Glutamatergic neuron (in vitro differentiated cells): ENCODE measurements around the gene TLR9. TPM values are rescaled to one million over a fixed set of nuclear protein-coding genes. Genes with fewer than 3 reads are reported as not detected.

Source experiments
- DNase-seq: peaks from one replicate; pipeline ENCODE4 v3.0.0; 2022
- H3K27ac Mint-ChIP-seq: one replicate; pipeline ENCODE4 v1.8.0; 2020; ENCODE audit warnings: mild to moderate bottlenecking, mixed read lengths, inconsistent platforms; ENCODE audit not compliant: unreplicated experiment
- H3K27me3 Mint-ChIP-seq: one replicate; pipeline ENCODE4 v1.8.0; 2020; ENCODE audit warnings: mild to moderate bottlenecking, moderate library complexity, mixed read lengths, inconsistent platforms; ENCODE audit not compliant: unreplicated experiment
- H3K36me3 Mint-ChIP-seq: one replicate; pipeline ENCODE4 v1.8.0; 2020; ENCODE audit warnings: mild to moderate bottlenecking, mixed read lengths, inconsistent platforms; ENCODE audit not compliant: unreplicated experiment
- H3K4me1 Mint-ChIP-seq: one replicate; pipeline ENCODE4 v1.8.0; 2020; ENCODE audit warnings: mild to moderate bottlenecking, low read depth, mixed read lengths, inconsistent platforms; ENCODE audit not compliant: unreplicated experiment
- H3K4me3 Mint-ChIP-seq: one replicate; pipeline ENCODE4 v1.8.0; 2020; ENCODE audit warnings: mild to moderate bottlenecking, mixed read lengths, inconsistent platforms; ENCODE audit not compliant: unreplicated experiment
- H3K9me3 Mint-ChIP-seq: one replicate; pipeline ENCODE4 v1.8.0; 2020; ENCODE audit warnings: mild to moderate bottlenecking, moderate library complexity, mixed read lengths, inconsistent platforms; ENCODE audit not compliant: unreplicated experiment
- CTCF ChIP-seq: fragments of 200-600 bp; sonication (generic); IDR thresholded peaks from one replicate; pipeline ENCODE4 v1.5.0; 2021; ENCODE audit not compliant: partially characterized antibody, unreplicated experiment
- total RNA-seq: library from RNA; stranded (reverse); fragmentation: NEBNext Ultra II Directional; extraction: Animal tissue kit (Norgen Biotek cat#: 25700); gene quantifications from one replicate; pipeline ENCODE4 v1.2.1, GENCODE V29; 2021; ENCODE audit not compliant: unreplicated experiment

Gene TLR9
- total RNA-seq, 1 donor from 2014 or later = 0.37 TPM

DNA sequence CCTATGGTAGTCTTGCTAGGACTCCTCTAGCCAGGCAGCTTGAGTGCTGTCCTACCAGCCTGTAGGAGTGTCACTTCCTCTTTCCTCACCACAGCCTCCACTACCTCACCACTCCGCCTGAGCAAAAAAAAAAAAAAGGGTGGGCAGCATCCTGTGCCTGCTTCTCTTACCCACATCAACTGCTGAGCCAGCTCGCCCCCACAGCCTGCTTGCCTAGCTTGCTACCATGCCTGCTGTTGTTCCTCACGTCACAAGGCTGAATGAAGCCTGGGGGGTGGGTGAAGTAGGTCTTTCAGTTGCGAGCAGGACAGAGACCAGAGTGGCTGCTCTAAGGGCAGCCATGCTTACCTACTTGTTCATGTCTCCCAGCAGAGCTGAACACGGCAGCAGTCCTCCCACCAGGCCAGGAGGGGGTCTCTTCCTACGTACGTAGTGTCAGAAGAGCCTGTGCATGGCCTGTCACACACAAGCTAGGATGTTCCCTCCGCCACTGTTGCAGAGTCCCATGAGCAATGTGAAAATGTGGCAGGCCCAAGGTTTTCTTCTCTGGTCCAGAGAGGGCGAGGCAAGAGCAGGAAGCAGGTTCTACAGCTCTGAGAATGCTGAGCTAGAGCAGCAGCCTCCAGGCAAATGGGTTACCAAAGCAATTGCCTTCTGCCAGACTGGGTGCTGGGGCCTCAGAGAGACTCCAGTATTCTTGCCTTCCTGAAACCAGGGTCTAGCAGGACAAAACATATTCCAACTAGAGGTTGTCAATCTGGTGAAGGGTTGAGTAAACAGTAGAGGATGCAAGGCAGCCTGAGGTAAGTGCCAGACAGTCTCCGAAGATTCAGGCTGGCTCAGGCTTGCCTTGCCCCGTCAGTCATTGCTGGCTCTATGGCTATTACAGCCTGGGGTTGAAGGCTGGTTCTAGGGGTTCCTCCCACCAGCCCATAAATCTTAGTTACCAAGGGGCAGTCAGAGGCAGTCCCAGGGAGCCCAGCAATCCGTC lies 28.2 kb upstream of the TLR9 start:
- Mint-ChIP-seq H3K27me3 (peaks cover 2% of the 10 kb centered on the region), H3K4me1 (no peaks in the 10 kb centered on the region), H3K9me3 (peaks cover 9% of the 10 kb centered on the region), H3K4me3 (no peak overlapping the region), H3K36me3 (no peaks in the 10 kb centered on the region), H3K27ac (no peak overlapping the region)
- no peak for DNase-seq
- no peak for TF ChIP-seq CTCF

GRCh38 chr3:52250122-52250521 lies 24.7 kb upstream of the TLR9 start:
- H3K4me3 Mint-ChIP-seq = no peak overlapping the region
- peak overlapping the region; percentile 33 for H3K27ac Mint-ChIP-seq
- TF ChIP-seq CTCF = no peak
- no peaks in the 10 kb centered on the region for H3K4me1 Mint-ChIP-seq
- H3K36me3 Mint-ChIP-seq = no peaks in the 10 kb centered on the region
- H3K9me3 Mint-ChIP-seq = peaks cover 7% of the 10 kb centered on the region
- no peak for DNase-seq
- H3K27me3 Mint-ChIP-seq = peaks cover 11% of the 10 kb centered on the region

DNA sequence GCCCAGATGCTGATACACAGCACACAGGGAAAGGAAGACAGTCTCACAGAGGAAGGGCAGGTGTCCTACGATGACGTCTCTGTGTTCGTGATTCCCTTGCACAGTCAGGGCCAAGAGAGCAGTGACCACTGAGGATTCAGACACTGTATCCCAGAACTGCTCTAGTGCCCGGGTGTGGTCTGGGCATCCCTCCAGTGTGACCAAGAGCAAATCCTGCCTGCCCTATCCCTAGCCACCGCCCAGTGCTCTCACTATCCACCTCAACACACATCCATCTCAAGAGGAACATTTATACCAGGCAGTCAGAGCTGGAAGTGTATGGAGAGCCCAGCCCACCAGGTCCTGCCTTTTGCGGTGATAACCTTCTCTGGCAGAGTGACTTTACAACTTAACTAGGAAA lies 24.2 kb upstream of the TLR9 start:
- H3K36me3 Mint-ChIP-seq = no peaks in the 10 kb centered on the region
- H3K4me3 Mint-ChIP-seq = no peak overlapping the region
- TF ChIP-seq CTCF = no peak
- peaks cover 7% of the 10 kb centered on the region for H3K9me3 Mint-ChIP-seq
- peak overlapping the region; percentile 33 for H3K27ac Mint-ChIP-seq
- H3K27me3 Mint-ChIP-seq = peaks cover 11% of the 10 kb centered on the region
- H3K4me1 Mint-ChIP-seq = no peaks in the 10 kb centered on the region
- DNase-seq = no peak

DNA sequence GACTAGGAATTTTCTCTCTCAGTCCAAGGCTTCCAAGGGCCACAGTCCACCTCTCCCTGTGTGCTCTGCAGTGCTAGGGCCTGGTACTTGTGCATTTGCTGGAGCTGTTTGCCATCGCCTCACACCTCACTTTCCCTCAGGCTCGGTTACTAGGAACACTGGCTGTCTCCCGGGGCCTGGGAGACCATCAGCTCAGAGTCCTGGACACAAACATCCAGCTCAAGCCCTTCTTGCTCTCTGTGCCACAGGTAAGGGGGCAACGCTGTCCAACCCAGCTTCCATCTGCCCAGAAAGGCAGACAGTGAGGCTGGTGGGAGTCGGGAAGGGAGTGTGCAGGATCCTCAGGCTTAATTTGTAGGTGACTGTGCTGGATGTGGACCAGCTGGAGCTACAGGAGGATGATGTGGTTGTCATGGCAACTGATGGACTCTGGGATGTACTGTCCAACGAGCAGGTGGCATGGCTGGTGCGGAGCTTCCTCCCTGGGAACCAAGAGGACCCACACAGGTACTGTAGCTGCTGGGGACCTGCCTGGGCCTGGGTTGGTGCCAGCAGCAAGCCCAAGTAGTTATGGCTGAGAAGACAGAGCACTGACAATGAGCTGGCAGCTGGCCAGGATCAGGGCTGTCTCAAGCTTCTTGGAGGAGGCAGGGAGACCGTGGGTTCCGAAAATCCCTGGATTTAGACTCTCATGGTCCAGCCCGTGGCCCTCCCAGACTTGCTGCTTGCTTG lies 23.5 kb upstream of the TLR9 start:
- H3K27ac Mint-ChIP-seq = no peak overlapping the region
- no peaks in the 10 kb centered on the region for H3K4me1 Mint-ChIP-seq
- no peak overlapping the region for H3K4me3 Mint-ChIP-seq
- no peak for TF ChIP-seq CTCF
- H3K9me3 Mint-ChIP-seq = peaks cover 7% of the 10 kb centered on the region
- no peak for DNase-seq
- H3K27me3 Mint-ChIP-seq = peaks cover 11% of the 10 kb centered on the region
- no peaks in the 10 kb centered on the region for H3K36me3 Mint-ChIP-seq
